Esophagus squamous epithelium (tissue), 4 donors: ENCODE results near the gene FOXL3.

Experiments
- CTCF ChIP-seq, 6 experiments: fragments of 450-650 bp in 4 of 6; fragments of 200-600 bp in 2 of 6; sonication (generic) in 2 of 6; IDR thresholded peaks; one replicate each; pipeline ENCODE4 v1.5.1; 2016 to 2019; ENCODE audit warnings: antibody characterized with exemption in 6 of 6, mild to moderate bottlenecking in 4 of 6, moderate library complexity in 4 of 6
- POLR2A ChIP-seq, 4 donors: fragments of 450-650 bp; IDR thresholded peaks; one replicate each; pipeline ENCODE4 v1.6.1; 2017; ENCODE audit warnings: antibody characterized with exemption in 4 of 4, mild to moderate bottlenecking in 4 of 4, moderate library complexity in 3 of 4

DNA sequence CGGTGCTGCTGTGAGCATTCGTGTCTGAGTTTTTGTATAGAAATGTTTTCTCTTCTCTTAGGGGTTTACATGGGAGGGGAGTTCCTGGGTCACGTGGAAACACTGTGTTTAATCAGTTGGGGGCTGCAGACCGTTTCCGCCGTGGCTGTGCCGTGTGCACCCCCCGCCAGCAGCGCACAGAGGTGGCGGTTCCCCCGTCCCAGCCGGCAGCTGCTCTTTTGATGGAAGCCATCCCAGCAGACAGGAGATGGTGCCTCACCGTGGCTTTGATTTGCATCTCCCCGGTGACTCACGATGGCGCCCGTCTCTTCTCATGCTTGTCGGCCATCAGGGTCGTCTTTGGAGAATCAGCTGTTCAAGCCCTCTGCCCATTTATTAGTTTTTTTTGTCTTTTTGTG is 34.9 kb upstream of the FOXL3 start:
- TF ChIP-seq CTCF (IDR thresholded peaks at IDR 0.05), result no peak
- TF ChIP-seq POLR2A (IDR thresholded peaks at IDR 0.05), result no peak
